Activated CD4-positive, alpha-beta T cell treated with anti-CD3 and anti-CD28 coated beads, Interleukin-2, amount 10 ng/mL, durations not matched to agents 24 days and 14 days (primary cell): ENCODE data around the gene RHEB. TPM values are rescaled to one million over a fixed set of nuclear protein-coding genes. Genes with fewer than 3 reads are reported as not detected.

Experiments used
- DNase-seq: peaks from one replicate; pipeline ENCODE4 v3.0.0; 2022
- H3K27ac Mint-ChIP-seq: one replicate; pipeline ENCODE4 v1.8.0; 2022; ENCODE audit warnings: mild to moderate bottlenecking, mixed read lengths
- H3K27me3 Mint-ChIP-seq: one replicate; pipeline ENCODE4 v1.8.0; 2022; ENCODE audit warnings: mixed read lengths
- H3K36me3 Mint-ChIP-seq: one replicate; pipeline ENCODE4 v1.8.0; 2022; ENCODE audit warnings: low read depth, mild to moderate bottlenecking, mixed read lengths
- H3K4me1 Mint-ChIP-seq: one replicate; pipeline ENCODE4 v1.8.0; 2021; ENCODE audit warnings: mixed read lengths
- H3K4me3 Mint-ChIP-seq: one replicate; pipeline ENCODE4 v1.8.0; 2022; ENCODE audit warnings: mild to moderate bottlenecking, moderate library complexity, mixed read lengths
- H3K9me3 Mint-ChIP-seq: one replicate; pipeline ENCODE4 v1.8.0; 2021; ENCODE audit warnings: mixed read lengths
- intact Hi-C: fragments of 100-400 bp; cut with micrococcal nuclease; formaldehyde crosslinking; loops from one replicate; pipeline ENCODE4 v1.15.1; 2023
- total RNA-seq: library from RNA; stranded (reverse); gene quantifications from 2 replicates; pipeline ENCODE4 v1.2.3, GENCODE V29; 2022

The RHEB gene
- total RNA-seq, 1 donor from 2014 or later, result 55.4 TPM

- no peak for DNase-seq
- no peak overlapping the region for H3K4me3 Mint-ChIP-seq
- peaks cover 7% of the 10 kb centered on the region for H3K27me3 Mint-ChIP-seq
- H3K9me3 Mint-ChIP-seq, result peaks cover 16% of the 10 kb centered on the region
- H3K4me1 Mint-ChIP-seq, result no peaks in the 10 kb centered on the region
- intact Hi-C loops, result no loop called here
- H3K27ac Mint-ChIP-seq, result no peak overlapping the region
- H3K36me3 Mint-ChIP-seq, result peaks cover 39% of the 10 kb centered on the region
Observed at GRCh38 chr7:151461942-151462230, 57.8 kb downstream of the RHEB start.

DNA sequence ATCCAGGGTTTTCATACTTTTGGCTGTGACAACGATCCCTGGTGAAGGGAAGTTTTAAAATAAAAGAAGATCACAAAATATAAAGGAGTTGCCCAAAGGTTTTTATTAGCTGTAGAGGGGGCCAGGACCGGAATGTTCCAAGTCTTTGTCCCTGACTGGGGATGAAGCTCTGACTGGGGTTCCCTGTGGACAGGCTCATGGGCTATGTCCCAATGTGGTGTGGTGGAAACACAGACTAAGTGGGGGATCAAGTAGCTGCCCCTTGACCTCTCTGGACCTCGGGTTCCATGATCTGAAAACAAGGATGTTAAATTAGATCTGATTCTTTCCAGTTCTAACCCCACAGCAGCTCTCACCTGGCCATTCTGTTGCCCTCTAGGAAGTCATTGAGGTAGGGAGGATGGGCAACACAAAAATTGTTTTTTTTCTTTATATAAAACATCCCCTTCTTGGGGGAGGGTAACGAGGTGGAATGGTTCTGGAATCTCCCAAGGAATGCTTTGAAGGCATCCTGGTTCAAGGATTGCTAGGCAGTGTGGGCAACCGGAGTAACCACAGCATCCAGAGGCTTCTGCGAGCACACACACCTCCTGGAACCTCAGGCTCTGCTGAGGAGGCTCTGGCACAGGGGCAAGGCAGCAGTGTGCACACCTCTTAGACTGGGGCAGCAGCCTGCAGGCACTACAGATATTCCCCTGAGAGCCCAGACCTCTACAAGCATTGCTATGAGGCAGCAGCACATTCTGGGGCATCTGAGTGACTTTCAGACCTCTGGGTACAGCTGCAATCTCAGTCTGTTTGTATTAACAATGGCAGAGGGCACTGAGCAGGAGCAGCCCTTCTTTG is 58.4 kb downstream of the RHEB start:
- H3K27me3 Mint-ChIP-seq, result peaks cover 7% of the 10 kb centered on the region
- H3K9me3 Mint-ChIP-seq, result peaks cover 16% of the 10 kb centered on the region
- H3K4me3 Mint-ChIP-seq, result no peak overlapping the region
- no peaks in the 10 kb centered on the region for H3K4me1 Mint-ChIP-seq
- intact Hi-C loops, result no loop called here
- no peak overlapping the region for H3K27ac Mint-ChIP-seq
- no peak for DNase-seq
- H3K36me3 Mint-ChIP-seq, result peaks cover 37% of the 10 kb centered on the region

- Mint-ChIP-seq H3K4me3 (no peak overlapping the region), H3K27me3 (peaks cover 7% of the 10 kb centered on the region), H3K36me3 (peaks cover 29% of the 10 kb centered on the region), H3K27ac (no peak overlapping the region), H3K9me3 (peaks cover 16% of the 10 kb centered on the region), H3K4me1 (no peaks in the 10 kb centered on the region)
- DNase-seq, result no peak
- intact Hi-C loops, result no loop called here
Observed at GRCh38 chr7:151460474-151460855, 59.2 kb downstream of the RHEB start.

DNA sequence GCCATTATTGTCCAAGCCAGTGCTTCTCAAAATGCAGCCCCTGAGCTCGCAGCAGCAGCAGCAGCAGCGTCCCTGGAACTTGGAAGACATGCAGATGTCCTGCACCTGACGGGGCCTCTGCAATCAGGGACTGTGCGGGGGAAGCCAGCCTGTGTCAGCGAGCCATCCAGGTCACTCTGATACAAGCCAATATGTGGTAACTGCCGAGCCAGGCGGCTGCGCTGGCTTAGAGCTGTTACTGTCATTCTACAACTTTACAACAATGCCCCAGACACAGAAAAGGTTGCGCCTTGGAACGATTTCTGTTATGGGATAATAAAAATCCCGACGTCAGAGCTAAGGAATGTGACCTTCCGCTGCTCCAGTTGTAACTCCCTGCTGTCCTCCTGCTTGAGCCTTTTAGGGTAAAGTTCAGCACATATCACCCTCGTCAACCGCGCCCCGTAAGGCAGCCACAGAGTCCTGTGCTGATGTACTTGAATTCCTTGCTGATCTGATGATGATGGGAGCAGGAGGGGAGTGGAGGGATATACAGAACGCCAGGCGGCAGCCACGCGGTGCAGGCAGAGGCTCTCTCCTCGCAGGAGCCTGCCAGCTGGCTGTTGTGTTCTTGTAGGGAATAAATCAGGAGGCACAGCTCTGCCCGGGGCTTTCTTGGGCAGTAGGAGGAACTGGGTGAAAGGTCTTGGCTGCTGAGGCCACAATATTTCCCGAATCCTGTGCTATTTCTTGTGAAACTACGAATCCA is 59.8 kb downstream of the RHEB start:
- Mint-ChIP-seq H3K9me3 (peaks cover 16% of the 10 kb centered on the region), H3K4me1 (no peaks in the 10 kb centered on the region), H3K27me3 (peaks cover 7% of the 10 kb centered on the region), H3K4me3 (no peak overlapping the region), H3K27ac (no peak overlapping the region), H3K36me3 (peaks cover 24% of the 10 kb centered on the region)
- DNase-seq, result no peak
- intact Hi-C loops, result no loop called here

DNA sequence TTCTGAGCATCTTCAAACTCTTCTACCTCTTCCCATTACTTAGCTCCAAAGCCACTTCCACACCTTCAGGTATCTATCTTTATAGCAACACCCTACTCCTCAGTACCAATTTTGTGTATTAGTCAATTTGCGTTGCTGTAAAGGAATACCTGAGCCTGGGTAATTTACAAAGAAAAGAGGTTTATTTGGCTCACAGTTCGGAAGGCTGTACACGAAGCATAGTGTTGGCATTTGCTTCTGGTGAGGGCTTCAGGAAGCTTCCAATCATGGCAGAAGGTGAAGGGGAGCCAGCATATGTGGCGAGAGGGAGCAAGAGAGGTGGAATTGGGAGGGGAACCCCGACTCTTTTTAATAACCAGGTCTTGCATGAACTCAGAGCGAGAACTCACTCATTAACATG is 62.2 kb downstream of the RHEB start:
- intact Hi-C loops, result no loop called here

DNA sequence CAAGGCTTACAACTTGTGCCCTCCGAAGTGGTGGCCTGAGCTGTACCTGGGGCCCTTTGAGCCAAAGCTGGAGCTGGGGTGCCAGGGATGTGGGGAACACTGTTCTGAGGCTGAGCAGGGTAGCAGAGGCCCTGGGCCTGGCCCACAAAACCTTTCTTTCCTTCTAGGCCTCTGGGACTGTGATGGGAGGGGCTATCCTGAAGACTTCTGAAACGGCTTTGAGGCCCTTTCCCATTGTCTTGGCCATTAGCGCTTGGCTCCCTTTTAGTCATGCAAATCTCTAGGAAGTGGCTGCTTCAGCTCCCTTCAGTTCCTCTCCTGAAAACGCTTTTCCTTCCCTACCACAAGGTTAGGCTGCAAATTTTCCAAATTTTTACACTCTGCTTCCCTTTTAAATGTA is 62.9 kb downstream of the RHEB start:
- no peaks in the 10 kb centered on the region for H3K4me1 Mint-ChIP-seq
- peaks cover 1% of the 10 kb centered on the region for H3K36me3 Mint-ChIP-seq
- H3K9me3 Mint-ChIP-seq, result no peaks in the 10 kb centered on the region
- intact Hi-C loops, result no loop called here
- no peak overlapping the region for H3K4me3 Mint-ChIP-seq
- H3K27ac Mint-ChIP-seq, result no peak overlapping the region
- peaks cover 9% of the 10 kb centered on the region for H3K27me3 Mint-ChIP-seq
- no peak for DNase-seq

More for the DNA sequence above, 62.2 kb downstream of the RHEB start:
- peaks cover 9% of the 10 kb centered on the region for H3K27me3 Mint-ChIP-seq
- peaks cover 2% of the 10 kb centered on the region for H3K36me3 Mint-ChIP-seq
- no peaks in the 10 kb centered on the region for H3K4me1 Mint-ChIP-seq
- no peak overlapping the region for H3K4me3 Mint-ChIP-seq
- H3K27ac Mint-ChIP-seq, result no peak overlapping the region
- no peak for DNase-seq
- peaks cover under 1% of the 10 kb centered on the region for H3K9me3 Mint-ChIP-seq

GRCh38 chr7:151456276-151456675 is 63.4 kb downstream of the RHEB start:
- H3K27ac Mint-ChIP-seq, result no peak overlapping the region
- H3K36me3 Mint-ChIP-seq, result peaks cover 1% of the 10 kb centered on the region
- H3K4me1 Mint-ChIP-seq, result no peaks in the 10 kb centered on the region
- DNase-seq, result no peak
- H3K4me3 Mint-ChIP-seq, result no peak overlapping the region
- no peaks in the 10 kb centered on the region for H3K9me3 Mint-ChIP-seq
- peaks cover 9% of the 10 kb centered on the region for H3K27me3 Mint-ChIP-seq
- intact Hi-C loops, result no loop called here

DNA sequence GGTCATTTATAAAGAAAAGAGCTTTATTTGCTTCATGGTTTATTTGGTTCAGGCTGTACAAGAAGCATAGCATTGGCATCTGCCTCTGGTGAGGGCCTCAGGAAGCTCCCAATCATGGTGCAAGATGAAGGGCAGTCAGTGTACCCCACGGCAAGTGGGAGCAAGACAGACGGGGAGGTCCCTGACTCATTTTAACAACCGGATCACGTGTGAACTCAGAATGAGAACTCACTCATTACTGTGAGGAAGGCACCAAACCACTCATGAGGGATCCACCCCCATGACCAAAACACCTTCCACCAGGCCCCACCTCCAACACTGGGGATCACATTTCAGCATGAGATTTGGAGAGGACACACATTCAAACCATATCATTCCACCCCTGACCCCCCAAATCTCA is 64.0 kb downstream of the RHEB start:
- Mint-ChIP-seq H3K27me3 (peaks cover 11% of the 10 kb centered on the region), H3K4me1 (no peaks in the 10 kb centered on the region), H3K27ac (no peak overlapping the region), H3K36me3 (no peaks in the 10 kb centered on the region), H3K9me3 (no peaks in the 10 kb centered on the region), H3K4me3 (no peak overlapping the region)
- intact Hi-C loops, result no loop called here
- no peak for DNase-seq

DNA sequence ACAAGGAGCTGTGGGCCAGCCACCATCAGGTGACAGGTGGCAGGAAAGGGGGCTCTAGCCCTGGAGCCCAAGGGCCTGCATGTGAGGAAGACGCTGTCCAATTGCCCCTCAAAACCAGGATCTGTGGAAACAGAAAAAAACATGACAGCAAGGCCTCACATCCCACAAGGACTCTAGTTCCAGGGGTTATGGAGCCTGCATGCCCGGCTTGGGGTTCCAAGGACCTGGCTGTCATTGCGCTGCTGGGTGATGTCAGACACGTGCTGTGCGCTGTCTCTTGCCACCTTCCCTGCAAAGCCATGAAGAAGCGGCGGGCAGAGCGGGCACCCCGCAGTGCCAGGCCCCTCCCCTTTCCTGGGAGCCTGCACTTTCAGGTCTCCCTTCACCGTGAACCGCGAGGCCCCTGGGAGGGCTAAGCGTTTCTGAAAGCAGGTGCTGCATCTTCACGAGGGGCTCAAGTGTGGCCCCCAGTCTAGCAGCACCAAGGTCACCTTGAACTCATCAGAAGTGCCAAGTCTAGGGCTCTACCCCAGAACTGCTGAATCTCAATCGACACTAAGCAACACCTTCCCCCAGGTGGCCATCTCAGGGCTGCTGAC is 64.7 kb downstream of the RHEB start:
- intact Hi-C loops, result no loop called here
- no peaks in the 10 kb centered on the region for H3K9me3 Mint-ChIP-seq
- no peak for DNase-seq

DNA sequence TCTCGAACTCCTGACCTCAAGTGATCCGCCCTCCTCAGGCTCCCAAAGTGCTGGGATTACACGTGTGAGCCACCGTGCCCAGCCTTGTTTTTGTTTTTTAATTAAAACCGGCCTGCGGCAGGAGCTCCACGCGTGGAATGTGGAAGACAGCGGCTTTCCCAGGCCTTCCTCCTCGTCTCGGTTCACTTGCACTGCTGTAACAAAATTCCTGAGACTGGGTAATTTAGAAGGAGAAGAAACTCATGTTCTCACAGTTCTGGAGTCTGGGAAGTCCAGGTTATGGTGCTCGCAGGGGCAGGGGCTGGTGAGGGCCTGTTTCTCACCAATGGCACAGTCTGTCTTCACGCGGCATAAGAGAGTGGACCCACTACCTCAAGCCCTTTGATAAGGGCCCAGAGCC is 65.4 kb downstream of the RHEB start:
- intact Hi-C loops, result no loop called here
- Mint-ChIP-seq H3K27ac (no peak overlapping the region), H3K36me3 (no peaks in the 10 kb centered on the region), H3K4me3 (no peak overlapping the region), H3K9me3 (no peaks in the 10 kb centered on the region), H3K27me3 (peaks cover 9% of the 10 kb centered on the region), H3K4me1 (peaks cover 2% of the 10 kb centered on the region)
- DNase-seq, result no peak

More for the DNA sequence above, 64.7 kb downstream of the RHEB start:
- H3K36me3 Mint-ChIP-seq, result no peaks in the 10 kb centered on the region
- no peaks in the 10 kb centered on the region for H3K4me1 Mint-ChIP-seq
- no peak overlapping the region for H3K4me3 Mint-ChIP-seq
- H3K27ac Mint-ChIP-seq, result no peak overlapping the region
- peaks cover 11% of the 10 kb centered on the region for H3K27me3 Mint-ChIP-seq

DNA sequence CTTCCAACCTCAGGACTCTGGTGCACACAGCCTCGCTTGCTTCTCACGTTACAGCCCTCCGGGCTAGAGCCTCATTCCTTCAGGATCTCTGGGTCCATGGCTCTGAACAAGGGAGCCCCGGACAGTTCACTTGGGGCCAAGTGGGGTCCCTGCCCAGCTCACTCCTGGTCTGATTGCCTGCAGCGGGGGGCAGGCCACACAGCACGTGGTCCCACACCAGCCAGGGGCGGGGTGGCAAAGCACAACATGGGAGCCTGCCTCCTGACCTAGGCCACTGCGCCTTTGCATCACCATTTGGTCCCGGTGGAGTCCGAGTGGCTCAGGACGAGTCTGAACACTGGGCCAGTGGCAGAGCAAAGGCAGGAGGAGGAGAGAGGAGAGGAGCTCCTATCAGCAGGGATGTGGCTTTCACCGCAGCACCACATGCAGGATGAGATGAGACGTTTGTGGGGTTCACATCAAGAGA is 66.3 kb downstream of the RHEB start:
- intact Hi-C loops, result no loop called here
- peaks cover 9% of the 10 kb centered on the region for H3K27me3 Mint-ChIP-seq

GRCh38 chr7:151452680-151453325 is 66.9 kb downstream of the RHEB start:
- DNase-seq, result no peak
- Mint-ChIP-seq H3K36me3 (no peaks in the 10 kb centered on the region), H3K4me3 (no peak overlapping the region), H3K27me3 (peaks cover 8% of the 10 kb centered on the region), H3K27ac (peak overlapping the region; percentile 8), H3K9me3 (no peaks in the 10 kb centered on the region), H3K4me1 (peaks cover 2% of the 10 kb centered on the region)
- intact Hi-C loops, result no loop called here

More for the DNA sequence above, 66.3 kb downstream of the RHEB start:
- peaks cover 2% of the 10 kb centered on the region for H3K4me1 Mint-ChIP-seq
- no peaks in the 10 kb centered on the region for H3K36me3 Mint-ChIP-seq
- no peak overlapping the region for H3K27ac Mint-ChIP-seq
- no peak overlapping the region for H3K4me3 Mint-ChIP-seq
- H3K9me3 Mint-ChIP-seq, result no peaks in the 10 kb centered on the region
- no peak for DNase-seq

DNA sequence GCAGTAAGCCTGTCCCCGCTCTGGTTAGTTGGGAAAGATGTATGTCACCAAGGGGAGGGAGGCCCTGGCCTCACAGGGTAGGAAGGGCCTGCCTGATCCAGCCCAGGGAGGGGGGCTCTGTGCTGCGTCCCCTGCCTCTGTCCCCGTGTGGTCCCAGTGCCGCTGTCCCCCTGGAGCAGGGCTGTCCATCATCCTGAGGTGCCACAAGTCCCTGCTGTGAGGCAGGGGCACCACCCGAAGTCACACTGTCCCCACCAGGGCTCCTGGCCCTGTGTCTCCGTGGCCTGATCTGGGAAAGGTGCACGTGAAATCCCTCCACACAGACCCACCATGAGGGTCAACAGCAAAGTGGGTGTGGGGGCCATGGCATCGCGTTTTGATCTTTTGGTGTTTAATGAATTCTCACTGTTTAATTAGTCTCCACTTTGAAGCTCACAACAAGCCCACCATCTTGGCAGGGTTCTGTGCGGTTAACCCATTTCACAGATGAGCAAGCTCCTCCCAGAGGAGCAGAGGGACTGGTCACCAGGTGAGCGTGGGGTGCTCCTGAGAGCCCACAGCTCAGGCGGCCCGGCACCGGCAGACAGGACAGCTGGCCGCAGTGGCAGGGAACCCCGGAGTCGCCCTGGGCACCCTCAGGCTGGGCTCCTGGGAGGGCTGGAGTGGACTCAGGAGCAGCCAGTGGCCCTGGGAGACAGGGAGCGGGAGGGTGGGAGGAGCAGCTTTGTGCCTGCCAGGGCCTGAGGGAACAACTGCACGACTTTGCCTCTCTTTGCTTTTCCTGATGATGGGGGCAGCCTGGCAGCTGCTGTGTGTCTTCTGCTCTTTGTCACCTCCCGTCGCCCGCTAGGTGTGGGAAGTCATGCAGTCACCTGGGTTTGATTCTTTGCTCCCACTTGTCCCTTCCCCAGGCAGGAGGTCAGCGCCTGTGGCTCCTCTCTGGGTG is 67.8 kb downstream of the RHEB start:
- H3K4me3 Mint-ChIP-seq, result no peak overlapping the region
- intact Hi-C loops, result no loop called here

More for the DNA sequence above, 67.8 kb downstream of the RHEB start:
- no peak for DNase-seq
- peaks cover 4% of the 10 kb centered on the region for H3K4me1 Mint-ChIP-seq
- H3K9me3 Mint-ChIP-seq, result no peaks in the 10 kb centered on the region
- H3K27me3 Mint-ChIP-seq, result peaks cover 6% of the 10 kb centered on the region
- H3K27ac Mint-ChIP-seq, result no peak overlapping the region
- H3K36me3 Mint-ChIP-seq, result no peaks in the 10 kb centered on the region
